Neural crest cell (in vitro differentiated cells): ENCODE data around the gene NPAS3. TPM values are rescaled to one million over a fixed set of nuclear protein-coding genes. Genes with fewer than 3 reads are reported as not detected.
"Not testable (repeated sequence)": the region's sequence is repeated elsewhere in the genome, so short reads cannot be mapped to it uniquely, and the experiment has no call there.

Source experiments
- DNase-seq: peaks from one replicate; pipeline ENCODE4 v3.0.0; 2021; ENCODE audit warnings: low read depth, mixed read lengths, low spot score
- H3K27ac Mint-ChIP-seq: one replicate; pipeline ENCODE4 v1.8.0; 2021; ENCODE audit warnings: mild to moderate bottlenecking, mixed read lengths; ENCODE audit not compliant: unreplicated experiment
- H3K27me3 Mint-ChIP-seq: 2 replicates; pipeline ENCODE4 v1.8.0; 2021; ENCODE audit warnings: low read depth, mild to moderate bottlenecking, mixed read lengths
- H3K36me3 Mint-ChIP-seq: 2 replicates; pipeline ENCODE4 v1.8.0; 2021; ENCODE audit warnings: low read depth, mild to moderate bottlenecking, mixed read lengths
- H3K4me1 Mint-ChIP-seq: 2 replicates; pipeline ENCODE4 v1.8.0; 2021; ENCODE audit warnings: mixed read lengths
- H3K4me3 Mint-ChIP-seq: one replicate; pipeline ENCODE4 v1.8.0; 2021; ENCODE audit warnings: mild to moderate bottlenecking, mixed read lengths
- H3K9me3 Mint-ChIP-seq: 2 replicates; pipeline ENCODE4 v1.8.0; 2021; ENCODE audit warnings: mixed read lengths
- total RNA-seq: library from RNA; stranded (reverse); gene quantifications from 2 replicates; pipeline ENCODE4 v1.2.1, GENCODE V29; 2021
- TF ChIP-seq, protein P1 (sequence below): fragments of 200-600 bp; sonication (generic); conservative IDR thresholded peaks from 2 replicates; pipeline ENCODE4 v1.5.0; 2021; ENCODE audit warnings: antibody characterized with exemption, mild to moderate bottlenecking

The NPAS3 gene
- total RNA-seq, 1 donor from 2014 or later, result 18.2 TPM

DNA sequence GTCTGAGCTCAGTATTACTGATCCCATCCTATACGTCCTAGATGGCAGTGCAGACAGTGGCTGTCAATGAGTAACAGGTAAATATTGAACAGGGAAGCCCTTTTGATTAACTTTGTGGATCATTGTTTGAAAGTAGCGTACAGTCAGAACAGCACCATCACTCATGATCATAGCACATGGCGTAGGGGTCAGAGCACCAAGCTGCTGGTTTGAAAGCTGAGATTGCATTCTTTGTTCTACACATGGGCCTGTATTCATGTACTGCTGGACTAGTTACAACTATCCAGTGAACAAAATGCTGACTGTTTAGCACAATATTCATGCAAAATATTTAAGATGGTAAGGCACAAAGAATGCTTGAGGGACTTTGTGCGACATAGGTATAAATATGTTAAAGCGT is 131.8 kb downstream of the NPAS3 start:
- Mint-ChIP-seq H3K4me3 (no peak overlapping the region), H3K9me3 (no peaks in the 10 kb centered on the region), H3K36me3 (no peaks in the 10 kb centered on the region), H3K27ac (no peak overlapping the region), H3K4me1 (peaks cover 37% of the 10 kb centered on the region), H3K27me3 (no peaks in the 10 kb centered on the region)
- TF ChIP-seq, protein P1, sequence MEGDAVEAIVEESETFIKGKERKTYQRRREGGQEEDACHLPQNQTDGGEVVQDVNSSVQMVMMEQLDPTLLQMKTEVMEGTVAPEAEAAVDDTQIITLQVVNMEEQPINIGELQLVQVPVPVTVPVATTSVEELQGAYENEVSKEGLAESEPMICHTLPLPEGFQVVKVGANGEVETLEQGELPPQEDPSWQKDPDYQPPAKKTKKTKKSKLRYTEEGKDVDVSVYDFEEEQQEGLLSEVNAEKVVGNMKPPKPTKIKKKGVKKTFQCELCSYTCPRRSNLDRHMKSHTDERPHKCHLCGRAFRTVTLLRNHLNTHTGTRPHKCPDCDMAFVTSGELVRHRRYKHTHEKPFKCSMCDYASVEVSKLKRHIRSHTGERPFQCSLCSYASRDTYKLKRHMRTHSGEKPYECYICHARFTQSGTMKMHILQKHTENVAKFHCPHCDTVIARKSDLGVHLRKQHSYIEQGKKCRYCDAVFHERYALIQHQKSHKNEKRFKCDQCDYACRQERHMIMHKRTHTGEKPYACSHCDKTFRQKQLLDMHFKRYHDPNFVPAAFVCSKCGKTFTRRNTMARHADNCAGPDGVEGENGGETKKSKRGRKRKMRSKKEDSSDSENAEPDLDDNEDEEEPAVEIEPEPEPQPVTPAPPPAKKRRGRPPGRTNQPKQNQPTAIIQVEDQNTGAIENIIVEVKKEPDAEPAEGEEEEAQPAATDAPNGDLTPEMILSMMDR, result no peak
- DNase-seq, result no peak

DNA sequence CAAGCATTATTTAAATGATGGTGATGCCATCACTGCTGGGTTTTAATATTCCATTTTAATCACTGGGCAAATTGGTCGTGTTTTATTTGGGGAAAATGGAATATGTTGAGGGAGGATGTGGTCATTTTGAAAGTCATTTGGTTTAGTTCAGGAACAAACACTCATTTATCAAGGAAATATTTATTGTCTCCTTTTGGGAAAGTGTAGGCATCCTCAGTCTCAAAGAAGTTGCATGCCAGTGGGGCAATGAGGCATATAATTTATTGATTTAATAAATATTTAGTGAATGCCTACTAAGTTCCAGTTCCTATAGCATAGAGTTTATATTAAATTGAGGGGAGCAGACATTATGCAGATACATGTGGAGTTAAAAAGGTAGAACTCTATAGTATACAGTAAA is 134.3 kb downstream of the NPAS3 start:
- Mint-ChIP-seq H3K9me3 (no peaks in the 10 kb centered on the region), H3K4me3 (no peak overlapping the region), H3K27ac (no peak overlapping the region), H3K4me1 (peaks cover 14% of the 10 kb centered on the region), H3K27me3 (no peaks in the 10 kb centered on the region), H3K36me3 (no peaks in the 10 kb centered on the region)
- DNase-seq, result no peak
- TF ChIP-seq, protein P1, result no peak

DNA sequence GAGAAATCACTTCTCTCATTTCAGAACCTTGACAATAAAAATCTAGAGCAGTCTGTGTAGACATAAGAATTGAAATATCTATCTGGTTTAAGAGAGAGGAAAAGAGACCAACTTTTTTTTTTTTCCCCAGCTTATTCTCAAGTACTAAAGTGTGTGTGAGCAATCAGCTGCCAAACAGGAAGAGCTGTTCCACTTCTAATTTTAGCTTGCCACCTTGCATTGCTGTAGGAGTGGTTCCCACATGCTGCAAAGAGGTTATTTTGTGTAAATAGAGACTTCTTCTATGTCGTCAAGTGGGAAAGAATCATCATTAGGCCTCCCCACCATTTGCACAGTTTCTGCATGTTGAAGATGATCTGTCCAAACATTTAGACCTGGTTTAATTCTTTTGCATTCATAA is 142.6 kb downstream of the NPAS3 start:
- TF ChIP-seq, protein P1, result no peak
- no peaks in the 10 kb centered on the region for H3K27me3 Mint-ChIP-seq
- H3K27ac Mint-ChIP-seq, result no peak overlapping the region
- DNase-seq, result no peak
- H3K36me3 Mint-ChIP-seq, result peaks cover 3% of the 10 kb centered on the region
- H3K4me1 Mint-ChIP-seq, result no peaks in the 10 kb centered on the region
- peaks cover 5% of the 10 kb centered on the region for H3K9me3 Mint-ChIP-seq
- no peak overlapping the region for H3K4me3 Mint-ChIP-seq

DNA sequence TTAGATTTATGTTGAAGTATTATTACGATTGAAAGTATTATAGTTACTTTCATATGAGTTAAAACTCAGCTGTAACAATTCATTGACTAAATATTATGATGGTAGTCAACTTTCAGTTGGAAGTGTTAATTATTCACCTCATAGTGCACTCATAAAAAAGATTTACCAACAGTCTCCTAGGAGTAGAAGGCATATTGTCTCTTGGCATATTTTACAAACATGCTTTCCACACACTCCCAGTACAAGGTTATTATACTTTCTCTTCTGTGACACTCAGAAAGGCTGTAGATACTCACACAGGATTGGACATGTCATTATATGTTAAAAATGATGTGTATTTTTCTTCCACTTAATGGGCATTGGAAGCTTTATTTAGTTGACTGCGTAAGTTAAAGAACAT is 147.1 kb downstream of the NPAS3 start:
- TF ChIP-seq, protein P1, result no peak
- Mint-ChIP-seq H3K27ac (no peak overlapping the region), H3K9me3 (peaks cover 13% of the 10 kb centered on the region), H3K4me1 (no peaks in the 10 kb centered on the region), H3K36me3 (peaks cover 27% of the 10 kb centered on the region), H3K27me3 (no peaks in the 10 kb centered on the region), H3K4me3 (no peak overlapping the region)
- no peak for DNase-seq

DNA sequence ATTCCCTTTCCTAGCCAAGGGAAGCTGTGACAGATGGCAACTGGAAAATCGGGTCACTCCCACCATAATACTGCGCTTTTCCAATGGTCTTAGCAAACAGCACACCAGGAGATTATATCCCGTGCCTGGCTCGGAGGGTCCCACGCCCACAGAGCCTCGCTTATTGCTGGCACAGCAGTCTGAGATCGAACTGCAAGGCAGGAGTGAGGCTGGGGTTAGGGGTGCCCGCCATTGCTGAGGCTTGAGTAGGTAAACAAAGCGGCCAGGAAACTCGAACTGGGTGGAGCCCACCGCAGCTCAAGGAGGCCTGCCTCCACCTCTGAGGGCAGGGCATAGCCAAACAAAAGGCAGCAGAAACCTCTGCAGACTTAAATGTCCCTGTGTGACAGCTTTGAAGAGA is 149.6 kb downstream of the NPAS3 start:
- H3K4me3 Mint-ChIP-seq, H3K4me1 Mint-ChIP-seq, DNase-seq, H3K27me3 Mint-ChIP-seq, H3K27ac Mint-ChIP-seq: not testable (repeated sequence)
- Mint-ChIP-seq H3K36me3 (peaks cover 43% of the 10 kb centered on the region), H3K9me3 (peaks cover 24% of the 10 kb centered on the region)

DNA sequence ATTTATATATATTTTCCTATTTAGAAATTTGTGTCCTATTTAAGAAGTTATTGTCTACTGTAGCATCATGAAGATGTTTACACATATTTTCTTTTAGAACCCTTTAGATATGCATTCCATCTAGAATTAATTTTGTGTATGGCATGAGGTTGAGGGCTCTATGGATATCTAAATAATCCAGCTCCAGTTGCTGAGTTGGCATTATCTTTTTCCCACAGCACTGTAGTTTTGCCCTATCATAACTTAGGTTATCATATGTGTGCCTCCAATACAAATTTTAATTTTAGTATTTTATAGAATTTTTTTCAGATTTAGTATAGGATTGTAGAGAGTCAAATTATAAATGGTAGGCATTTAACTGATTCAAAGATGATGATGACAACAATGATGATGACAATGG is 159.3 kb downstream of the NPAS3 start:
- no peak for DNase-seq
- TF ChIP-seq, protein P1, result no peak
- H3K9me3 Mint-ChIP-seq, result peaks cover 10% of the 10 kb centered on the region
- H3K36me3 Mint-ChIP-seq, result peaks cover 30% of the 10 kb centered on the region
- no peaks in the 10 kb centered on the region for H3K27me3 Mint-ChIP-seq
- no peak overlapping the region for H3K4me3 Mint-ChIP-seq
- no peaks in the 10 kb centered on the region for H3K4me1 Mint-ChIP-seq
- no peak overlapping the region for H3K27ac Mint-ChIP-seq
